Peyer's patch (tissue), 4 donors: ENCODE data around the gene PCGF1. TPM values are rescaled to one million over a fixed set of nuclear protein-coding genes. Genes with fewer than 3 reads are reported as not detected.

Experiments
- DNase-seq, 3 donors: peaks; one replicate each; pipeline ENCODE4 v3.0.0-alpha.2; 2017 to 2019
- H3K27ac ChIP-seq, 4 donors: fragments of 200-600 bp; sonication (generic); one replicate each; pipeline ENCODE4 v1.5.1; 2016 to 2019
- H3K27me3 ChIP-seq, 2 donors: fragments of 200-600 bp; sonication (generic); one replicate each; pipeline ENCODE4 v1.5.1; 2019
- H3K36me3 ChIP-seq, 3 donors: fragments of 200-600 bp; sonication (generic); one replicate each; pipeline ENCODE4 v1.5.1; 2016 to 2019
- H3K4me1 ChIP-seq, 4 donors: fragments of 200-600 bp; sonication (generic); one replicate each; pipeline ENCODE4 v1.5.1; 2016 to 2019
- H3K4me3 ChIP-seq, 4 donors: fragments of 200-600 bp; sonication (generic); 1 replicate in 3 of 4; 2 replicates in 1 of 4; pipeline ENCODE4 v1.5.1; 2016 to 2019; ENCODE audit warnings: mild to moderate bottlenecking in 1 of 4
- H3K9me3 ChIP-seq, 4 donors: fragments of 200-600 bp; sonication (generic); one replicate each; pipeline ENCODE4 v1.5.1; 2016 to 2019; ENCODE audit warnings: mild to moderate bottlenecking in 1 of 4
- POLR2A ChIP-seq, 2 donors: fragments of 450-650 bp; IDR thresholded peaks; one replicate each; pipeline ENCODE4 v1.5.1; 2017; ENCODE audit warnings: antibody characterized with exemption in 2 of 2, mild to moderate bottlenecking in 2 of 2, moderate library complexity in 2 of 2
- total RNA-seq, 4 donors: library from RNA; depleted of rRNA; stranded (reverse); fragments of >200 nt; gene quantifications; one replicate each; pipeline ENCODE4 v1.1.0, GENCODE V29; 2016
- TF ChIP-seq, protein P1 (sequence below), 6 experiments: fragments of 450-650 bp in 4 of 6; fragments of 200-600 bp in 2 of 6; sonication (generic) in 1 of 6; IDR thresholded peaks; one replicate each; pipeline ENCODE4 v1.5.1; 2017 to 2019; ENCODE audit warnings: antibody characterized with exemption in 6 of 6, mild to moderate bottlenecking in 3 of 6, moderate library complexity in 1 of 6

The PCGF1 gene
- total RNA-seq, 4 donors from 2014 or later, result 14.0 to 18.9 (median 16.2) TPM

DNA sequence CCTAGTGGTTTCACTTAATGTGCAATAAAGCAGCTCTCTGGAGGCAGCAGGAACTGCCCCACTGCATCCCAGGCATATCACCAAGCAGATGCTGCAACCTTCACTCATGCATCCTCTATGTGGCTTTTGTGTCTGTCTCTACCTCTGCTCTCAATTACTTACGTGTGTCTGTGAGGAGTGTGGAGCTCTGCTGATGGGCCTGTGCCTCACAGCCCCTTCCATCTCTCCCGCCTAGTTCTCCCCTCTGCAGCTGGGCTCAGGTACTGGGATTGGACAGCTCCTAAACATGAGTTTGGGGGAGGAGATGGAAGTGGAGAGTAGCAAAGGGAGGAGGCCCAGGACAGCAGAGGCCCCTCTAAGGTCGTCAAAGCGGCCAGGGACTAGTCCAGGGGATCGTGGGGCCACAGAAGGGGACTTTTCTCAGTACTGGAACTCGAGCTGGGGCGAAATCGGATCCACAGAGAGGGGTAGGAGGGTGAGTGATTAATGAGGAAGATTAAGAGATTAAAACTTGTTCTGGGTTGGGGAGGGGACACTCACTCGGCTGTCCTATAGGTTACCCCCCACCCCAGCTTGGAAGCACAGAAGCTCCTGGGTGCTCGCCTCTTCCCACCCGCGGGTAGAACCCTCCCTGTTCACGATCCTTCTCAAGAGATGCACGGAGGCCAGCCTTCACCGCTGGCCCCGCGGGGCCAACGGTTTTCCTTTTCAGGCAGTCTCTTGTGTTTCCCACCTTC lies 6.0 kb downstream of the PCGF1 start:
- Histone ChIP-seq H3K27me3 (no peaks in the 10 kb centered on the region), H3K27ac (no peak overlapping the region), H3K36me3 (peaks cover 0 to 13% (median 0%) of the 10 kb centered on the region in 3 donors), H3K4me1 (peaks cover 3 to 74% (median 27%) of the 10 kb centered on the region in 4 donors), H3K4me3 (peak overlapping the region in 3 of 4 donors; percentile 37 to 85 (median 60)), H3K9me3 (no peaks in the 10 kb centered on the region)
- TF ChIP-seq, protein P1, sequence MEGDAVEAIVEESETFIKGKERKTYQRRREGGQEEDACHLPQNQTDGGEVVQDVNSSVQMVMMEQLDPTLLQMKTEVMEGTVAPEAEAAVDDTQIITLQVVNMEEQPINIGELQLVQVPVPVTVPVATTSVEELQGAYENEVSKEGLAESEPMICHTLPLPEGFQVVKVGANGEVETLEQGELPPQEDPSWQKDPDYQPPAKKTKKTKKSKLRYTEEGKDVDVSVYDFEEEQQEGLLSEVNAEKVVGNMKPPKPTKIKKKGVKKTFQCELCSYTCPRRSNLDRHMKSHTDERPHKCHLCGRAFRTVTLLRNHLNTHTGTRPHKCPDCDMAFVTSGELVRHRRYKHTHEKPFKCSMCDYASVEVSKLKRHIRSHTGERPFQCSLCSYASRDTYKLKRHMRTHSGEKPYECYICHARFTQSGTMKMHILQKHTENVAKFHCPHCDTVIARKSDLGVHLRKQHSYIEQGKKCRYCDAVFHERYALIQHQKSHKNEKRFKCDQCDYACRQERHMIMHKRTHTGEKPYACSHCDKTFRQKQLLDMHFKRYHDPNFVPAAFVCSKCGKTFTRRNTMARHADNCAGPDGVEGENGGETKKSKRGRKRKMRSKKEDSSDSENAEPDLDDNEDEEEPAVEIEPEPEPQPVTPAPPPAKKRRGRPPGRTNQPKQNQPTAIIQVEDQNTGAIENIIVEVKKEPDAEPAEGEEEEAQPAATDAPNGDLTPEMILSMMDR (IDR thresholded peaks at IDR 0.05), result no peak
- no peak for TF ChIP-seq POLR2A (IDR thresholded peaks at IDR 0.05)
- no peak for DNase-seq

- no peaks in the 10 kb centered on the region for H3K27me3 ChIP-seq
- H3K27ac ChIP-seq, result no peak overlapping the region
- H3K4me3 ChIP-seq, result no peak overlapping the region
- DNase-seq, result no peak
- no peak for TF ChIP-seq POLR2A (IDR thresholded peaks at IDR 0.05)
- TF ChIP-seq, protein P1 (IDR thresholded peaks at IDR 0.05), result no peak
- H3K36me3 ChIP-seq, result peaks cover 0 to 8% (median 0%) of the 10 kb centered on the region in 3 donors
- no peaks in the 10 kb centered on the region for H3K9me3 ChIP-seq
- H3K4me1 ChIP-seq, result peaks cover 3 to 64% (median 26%) of the 10 kb centered on the region in 4 donors
Observed at GRCh38 chr2:74500578-74500946, 6.9 kb downstream of the PCGF1 start.

GRCh38 chr2:74499940-74500577 lies 7.4 kb downstream of the PCGF1 start:
- Histone ChIP-seq H3K9me3 (no peaks in the 10 kb centered on the region), H3K4me1 (peaks cover 3 to 59% (median 26%) of the 10 kb centered on the region in 4 donors), H3K36me3 (peaks cover 0 to 3% (median 0%) of the 10 kb centered on the region in 3 donors), H3K27me3 (no peaks in the 10 kb centered on the region), H3K27ac (no peak overlapping the region), H3K4me3 (peak overlapping the region in 2 of 4 donors; percentile 50 to 53)
- DNase-seq, result no peak
- TF ChIP-seq, protein P1 (IDR thresholded peaks at IDR 0.05), result no peak
- no peak for TF ChIP-seq POLR2A (IDR thresholded peaks at IDR 0.05)

DNA sequence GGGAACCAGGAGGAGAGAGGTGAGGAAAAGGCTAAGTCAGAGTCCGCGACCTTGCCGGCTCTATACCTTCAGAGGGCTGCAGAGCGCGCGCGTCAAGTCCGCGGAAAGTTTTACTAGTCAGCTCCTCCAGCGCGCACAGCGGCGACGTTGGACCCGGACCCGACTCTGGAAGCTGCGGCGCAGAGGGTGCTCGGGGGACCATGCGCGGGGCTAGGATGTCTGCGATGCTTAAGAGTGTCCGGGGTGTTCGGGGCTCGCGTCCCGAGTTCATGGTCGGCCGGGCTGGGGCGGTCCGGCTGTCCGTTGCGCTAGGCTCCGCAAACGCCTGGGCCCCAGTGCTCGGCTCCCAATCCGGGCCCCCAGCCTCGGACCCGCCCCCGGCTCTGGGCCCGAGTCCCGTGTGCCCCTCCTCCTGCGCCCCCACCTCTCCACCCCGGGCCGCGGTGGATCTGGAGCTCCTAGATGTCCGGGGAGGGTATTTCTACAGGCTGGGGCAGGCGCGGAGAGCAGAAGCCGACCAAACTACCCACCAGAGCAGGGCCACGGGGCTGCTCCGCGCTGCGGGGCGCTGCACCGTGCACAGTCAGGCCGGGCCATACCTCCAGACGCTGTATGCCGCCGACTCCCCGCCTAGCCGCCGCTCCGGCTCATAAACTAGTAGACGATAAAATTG lies 8.1 kb downstream of the PCGF1 start, which contains the start of gene LBX2:
TSS of gene LBX2 (minus strand) at position 337 of the 673 bp plus-strand sequence. CDS start at position 271, 66 bp downstream.
- Histone ChIP-seq H3K27me3 (no peaks in the 10 kb centered on the region), H3K9me3 (no peaks in the 10 kb centered on the region), H3K27ac (peak within 1 kb of the TSS in 3 of 4 donors; percentile 16 to 49 (median 29)), H3K4me1 (peaks cover 3 to 53% (median 26%) of the 10 kb centered on the region in 4 donors), H3K4me3 (peak within 1 kb of the TSS; percentile 30 to 60 (median 52)), H3K36me3 (peaks cover 0 to 1% (median 0%) of the 10 kb centered on the region in 3 donors)
- peak in 1 of 2 donors; percentile 18 for TF ChIP-seq POLR2A (IDR thresholded peaks at IDR 0.05)
- TF ChIP-seq, protein P1 (IDR thresholded peaks at IDR 0.05), result no peak
- peak in 1 of 3 donors; percentile 63 for DNase-seq

GRCh38 chr2:74498500-74499266 lies 8.8 kb downstream of the PCGF1 start:
- Histone ChIP-seq H3K9me3 (no peaks in the 10 kb centered on the region), H3K4me3 (peak overlapping the region; percentile 30 to 60 (median 52)), H3K4me1 (peaks cover 3 to 46% (median 26%) of the 10 kb centered on the region in 4 donors), H3K36me3 (peaks cover 0 to 8% (median 0%) of the 10 kb centered on the region in 3 donors), H3K27ac (peak overlapping the region in 3 of 4 donors; percentile 16 to 49 (median 29)), H3K27me3 (no peaks in the 10 kb centered on the region)
- peak in 2 of 3 donors; percentile 55 to 70 for DNase-seq
- TF ChIP-seq, protein P1 (IDR thresholded peaks at IDR 0.05), result no peak
- TF ChIP-seq POLR2A (IDR thresholded peaks at IDR 0.05), result no peak
